Testis (tissue), 2 donors: ENCODE measurements around the gene SNRPD3.

ENCODE experiments used
- CTCF ChIP-seq, 3 experiments: fragments of 450-650 bp in 2 of 3; fragments of 200-600 bp in 1 of 3; sonication (generic) in 1 of 3; IDR thresholded peaks; one replicate each; pipeline ENCODE4 v1.5.1; 2016 to 2019; ENCODE audit warnings: antibody characterized with exemption in 3 of 3, mild to moderate bottlenecking in 2 of 3, moderate library complexity in 1 of 3
- POLR2A ChIP-seq: fragments of 450-650 bp; IDR thresholded peaks from one replicate; pipeline ENCODE4 v1.6.1; 2017; ENCODE audit warnings: antibody characterized with exemption, mild to moderate bottlenecking, moderate library complexity

- TF ChIP-seq CTCF (IDR thresholded peaks at IDR 0.05) (no peak), POLR2A (no peak)
Observed at GRCh38 chr22:24576778-24577177, 21.0 kb downstream of the SNRPD3 start.
